PC-9 (cell line): ENCODE data around the gene NHEJ1.

Source experiments
- EZH2 ChIP-seq: fragments of 200-600 bp; sonication (generic); IDR thresholded peaks from 2 replicates; pipeline ENCODE4 v1.8.0; 2017; ENCODE audit warnings: antibody characterized with exemption, low read depth
- TF ChIP-seq, protein P1 (sequence below): fragments of 200-600 bp; sonication (generic); conservative IDR thresholded peaks from 2 replicates; pipeline ENCODE4 v1.6.1; 2017; ENCODE audit warnings: mixed run types, antibody characterized with exemption, mild to moderate bottlenecking, moderate library complexity

DNA sequence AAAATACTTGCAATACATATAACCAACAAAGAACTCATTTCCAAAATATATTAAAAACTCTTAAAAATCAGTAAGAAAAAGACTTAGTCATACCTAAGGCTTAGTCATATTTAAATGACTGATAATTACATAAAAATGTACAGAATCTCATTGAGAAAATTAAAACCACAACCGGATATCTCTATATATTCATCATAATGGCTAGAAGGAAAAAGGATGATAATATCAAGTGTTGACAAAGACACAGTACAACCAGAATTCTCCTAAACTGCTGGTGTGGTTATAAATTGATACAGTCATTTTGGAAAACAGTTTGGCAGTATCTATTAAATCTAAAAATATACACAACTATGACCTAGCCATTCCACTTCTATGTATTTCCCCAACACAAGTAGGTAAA is 72.8 kb downstream of the NHEJ1 start:
- no peak for TF ChIP-seq EZH2
- TF ChIP-seq, protein P1, sequence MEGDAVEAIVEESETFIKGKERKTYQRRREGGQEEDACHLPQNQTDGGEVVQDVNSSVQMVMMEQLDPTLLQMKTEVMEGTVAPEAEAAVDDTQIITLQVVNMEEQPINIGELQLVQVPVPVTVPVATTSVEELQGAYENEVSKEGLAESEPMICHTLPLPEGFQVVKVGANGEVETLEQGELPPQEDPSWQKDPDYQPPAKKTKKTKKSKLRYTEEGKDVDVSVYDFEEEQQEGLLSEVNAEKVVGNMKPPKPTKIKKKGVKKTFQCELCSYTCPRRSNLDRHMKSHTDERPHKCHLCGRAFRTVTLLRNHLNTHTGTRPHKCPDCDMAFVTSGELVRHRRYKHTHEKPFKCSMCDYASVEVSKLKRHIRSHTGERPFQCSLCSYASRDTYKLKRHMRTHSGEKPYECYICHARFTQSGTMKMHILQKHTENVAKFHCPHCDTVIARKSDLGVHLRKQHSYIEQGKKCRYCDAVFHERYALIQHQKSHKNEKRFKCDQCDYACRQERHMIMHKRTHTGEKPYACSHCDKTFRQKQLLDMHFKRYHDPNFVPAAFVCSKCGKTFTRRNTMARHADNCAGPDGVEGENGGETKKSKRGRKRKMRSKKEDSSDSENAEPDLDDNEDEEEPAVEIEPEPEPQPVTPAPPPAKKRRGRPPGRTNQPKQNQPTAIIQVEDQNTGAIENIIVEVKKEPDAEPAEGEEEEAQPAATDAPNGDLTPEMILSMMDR = no peak
